H1 (cell line): ENCODE measurements around the gene DNAJC2. TPM values are rescaled to one million over a fixed set of nuclear protein-coding genes. Genes with fewer than 3 reads are reported as not detected.

Experiments used
- SAP30 ChIP-seq: fragments of 300-600 bp; sonication (generic); IDR thresholded peaks from 2 replicates; pipeline ENCODE4 v1.7.1; 2012; ENCODE audit warnings: low read length, moderate library complexity, mild to moderate bottlenecking, inconsistent platforms; ENCODE audit not compliant: insufficient read depth, insufficient replicate concordance
- polyA plus RNA-seq, 7 experiments: library from polyadenylated mRNA; depleted of rRNA in 3 of 7; stranded (reverse) in 5 of 7; unstranded in 2 of 7; fragments of >200 nt in 5 of 7; fragments of 200-250 nt in 2 of 7; gene quantifications; 1 replicate in 5 of 7; 2 replicates in 1 of 7; 4 replicates in 1 of 7; pipeline versions ENCODE4 v1.2.1 to v1.2.3, GENCODE V29; 2011 to 2013; ENCODE audit warnings: missing spikeins in 2 of 7, mixed read lengths in 2 of 7
- total RNA-seq: library from RNA; stranded (reverse); fragmentation: NEBNext Ultra II Directional; extraction: Animal tissue kit (Norgen Biotek cat#: 25700); gene quantifications from 2 replicates; pipeline ENCODE4 v1.2.1, GENCODE V29; 2021

DNAJC2 gene
- total and polyA plus RNA-seq, 2 of the 8 experiments (the other 6 are each of a cell fraction or from before 2014, with no cell fraction given): 9.8 to 42.2 TPM

GRCh38 chr7:103293526-103293925, 51.0 kb downstream of the DNAJC2 start (continued):
- TF ChIP-seq SAP30: no peak
